ENCODE measurements around the gene C1QTNF5. TPM values are rescaled to one million over a fixed set of nuclear protein-coding genes. Genes with fewer than 3 reads are reported as not detected.

The C1QTNF5 gene
- total and polyA plus RNA-seq, 2 donors from 2014 or later, result 40.4 to 42.8 TPM

GRCh38 chr11:119361056-119361787 is 20.5 kb upstream of the C1QTNF5 start:
- Histone ChIP-seq H3K9me3 (ENCODE audit: control insufficient read depth in 2 of 3, insufficient read depth in 1 of 3, low read length in 3 of 3) (no peaks in the 10 kb centered on the region), H3K9ac (ENCODE audit: low read length in 3 of 3) (peak overlapping the region in 2 of 3 donors; percentile 6 to 92), H3K4me1 (ENCODE audit: control insufficient read depth in 2 of 3, insufficient read depth in 2 of 3, low read depth in 1 of 3, low read length in 3 of 3) (peaks cover 0 to 39% (median 14%) of the 10 kb centered on the region in 3 donors), H3K27me3 (ENCODE audit: control insufficient read depth, insufficient read depth, low read length) (no peaks in the 10 kb centered on the region), H3K4me3 (ENCODE audit: low read length in 3 of 3) (peak overlapping the region in 2 of 3 donors; percentile 81 to 87), H3K27ac (ENCODE audit: low read depth in 2 of 2, low read length in 2 of 2) (peak overlapping the region; percentile 93 to 95), H3K36me3 (ENCODE audit: control insufficient read depth in 2 of 3, insufficient read depth in 3 of 3, low read length in 3 of 3) (peaks cover 0 to 33% (median 19%) of the 10 kb centered on the region in 3 donors)
- no peak for TF ChIP-seq CTCF (IDR thresholded peaks at IDR 0.05; ENCODE audit: borderline replicate concordance, extremely low read depth, insufficient read depth)
- DNase-seq (peak; percentile 86 to 94 (median 88)), FAIRE-seq (no peak)
- intact Hi-C loops (cut with DNase I), result no loop called here

GRCh38 chr11:119359365-119360214 is 18.9 kb upstream of the C1QTNF5 start:
- H3K36me3 ChIP-seq (ENCODE audit: control insufficient read depth in 2 of 3, insufficient read depth in 3 of 3, low read length in 3 of 3), result peaks cover 0 to 33% (median 19%) of the 10 kb centered on the region in 3 donors
- H3K27me3 ChIP-seq (ENCODE audit: control insufficient read depth, insufficient read depth, low read length), result no peaks in the 10 kb centered on the region
- H3K9me3 ChIP-seq (ENCODE audit: control insufficient read depth in 2 of 3, insufficient read depth in 1 of 3, low read length in 3 of 3), result no peaks in the 10 kb centered on the region
- TF ChIP-seq CTCF (IDR thresholded peaks at IDR 0.05; ENCODE audit: borderline replicate concordance, extremely low read depth, insufficient read depth), result no peak
- H3K27ac ChIP-seq (ENCODE audit: low read depth in 2 of 2, low read length in 2 of 2), result peak overlapping the region in 1 of 2 donors; percentile 37
- peak overlapping the region in 2 of 3 donors; percentile 9 to 16 for H3K9ac ChIP-seq (ENCODE audit: low read length in 3 of 3)
- peak in 1 of 5 donors; percentile 61 for DNase-seq
- FAIRE-seq, result no peak
- H3K4me1 ChIP-seq (ENCODE audit: control insufficient read depth in 2 of 3, insufficient read depth in 2 of 3, low read depth in 1 of 3, low read length in 3 of 3), result peaks cover 0 to 32% (median 6%) of the 10 kb centered on the region in 3 donors
- peak overlapping the region in 1 of 3 donors; percentile 1 for H3K4me3 ChIP-seq (ENCODE audit: low read length in 3 of 3)
- intact Hi-C loops (cut with DNase I), result no loop called here

- Histone ChIP-seq H3K4me1 (ENCODE audit: control insufficient read depth in 2 of 3, insufficient read depth in 2 of 3, low read depth in 1 of 3, low read length in 3 of 3) (peaks cover 0 to 21% (median 8%) of the 10 kb centered on the region in 3 donors), H3K9me3 (ENCODE audit: control insufficient read depth in 2 of 3, insufficient read depth in 1 of 3, low read length in 3 of 3) (no peaks in the 10 kb centered on the region), H3K9ac (ENCODE audit: low read length in 3 of 3) (peak overlapping the region in 1 of 3 donors; percentile 7), H3K4me3 (ENCODE audit: low read length in 3 of 3) (no peak overlapping the region), H3K27ac (ENCODE audit: low read depth in 2 of 2, low read length in 2 of 2) (peak overlapping the region in 1 of 2 donors; percentile 48), H3K36me3 (ENCODE audit: control insufficient read depth in 2 of 3, insufficient read depth in 3 of 3, low read length in 3 of 3) (peaks cover 0 to 29% (median 18%) of the 10 kb centered on the region in 3 donors), H3K27me3 (ENCODE audit: control insufficient read depth, insufficient read depth, low read length) (no peaks in the 10 kb centered on the region)
- no peak for TF ChIP-seq CTCF (IDR thresholded peaks at IDR 0.05; ENCODE audit: borderline replicate concordance, extremely low read depth, insufficient read depth)
- intact Hi-C loops (cut with DNase I), result no loop called here
- FAIRE-seq (no peak), DNase-seq (peak in 1 of 5 donors; percentile 65)
Observed at GRCh38 chr11:119357074-119357473, 16.4 kb upstream of the C1QTNF5 start.
